ENCODE measurements around the gene LMBRD1. TPM values are rescaled to one million over a fixed set of nuclear protein-coding genes. Genes with fewer than 3 reads are reported as not detected.
"Not testable (repeated sequence)": the region's sequence is repeated elsewhere in the genome, so short reads cannot be mapped to it uniquely, and the experiment has no call there.

The LMBRD1 gene
- total and polyA plus RNA-seq, 2 donors from 2014 or later: 91.3 to 102 TPM

DNA sequence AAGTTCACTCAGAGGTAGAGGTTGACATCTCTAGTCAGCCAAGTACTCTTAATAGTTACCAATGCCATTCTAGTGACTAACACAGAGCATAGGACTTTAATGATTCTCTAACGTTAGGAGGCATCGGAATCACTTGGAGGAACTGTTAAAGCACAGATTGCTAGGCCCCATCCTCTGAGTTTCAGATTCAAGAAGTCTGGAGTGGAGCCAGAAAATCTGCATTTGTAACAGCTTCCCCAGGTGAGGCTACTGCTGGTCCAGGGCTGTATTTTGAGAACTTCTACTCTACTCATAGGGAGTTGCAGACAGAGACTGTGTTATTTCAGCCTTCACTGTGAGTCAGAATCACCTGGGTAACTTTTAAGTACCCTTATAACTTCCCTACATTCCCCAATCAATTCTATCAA is 5.7 kb downstream of the LMBRD1 start:
- Histone ChIP-seq H3K9ac (ENCODE audit: low read length in 3 of 3) (no peak overlapping the region), H3K36me3 (ENCODE audit: control insufficient read depth in 2 of 3, insufficient read depth in 3 of 3, low read length in 3 of 3) (peaks cover 0 to 6% (median 0%) of the 10 kb centered on the region in 3 donors), H3K27me3 (ENCODE audit: control insufficient read depth, insufficient read depth, low read length) (no peaks in the 10 kb centered on the region), H3K27ac (ENCODE audit: low read depth in 2 of 2, low read length in 2 of 2) (peak overlapping the region in 1 of 2 donors; percentile 18), H3K4me1 (ENCODE audit: control insufficient read depth in 2 of 3, insufficient read depth in 2 of 3, low read depth in 1 of 3, low read length in 3 of 3) (peaks cover 0 to 23% (median 7%) of the 10 kb centered on the region in 3 donors), H3K9me3 (ENCODE audit: control insufficient read depth in 2 of 3, insufficient read depth in 1 of 3, low read length in 3 of 3) (no peaks in the 10 kb centered on the region), H3K4me3 (ENCODE audit: low read length in 3 of 3) (peak overlapping the region in 1 of 3 donors; percentile 5)
- intact Hi-C loops (cut with DNase I): no loop called here
- no peak for FAIRE-seq
- no peak for TF ChIP-seq CTCF (IDR thresholded peaks at IDR 0.05; ENCODE audit: borderline replicate concordance, extremely low read depth, insufficient read depth)
- DNase-seq: peak in 2 of 5 donors; percentile 21 to 32

GRCh38 chr6:69790629-69791028 is 6.2 kb downstream of the LMBRD1 start:
- intact Hi-C loops (cut with DNase I): no loop called here
- Histone ChIP-seq H3K4me1 (ENCODE audit: control insufficient read depth in 2 of 3, insufficient read depth in 2 of 3, low read depth in 1 of 3, low read length in 3 of 3) (peaks cover 0 to 23% (median 7%) of the 10 kb centered on the region in 3 donors), H3K9me3 (ENCODE audit: control insufficient read depth in 2 of 3, insufficient read depth in 1 of 3, low read length in 3 of 3) (no peaks in the 10 kb centered on the region), H3K27me3 (ENCODE audit: control insufficient read depth, insufficient read depth, low read length) (no peaks in the 10 kb centered on the region), H3K9ac (ENCODE audit: low read length in 3 of 3) (no peak overlapping the region), H3K36me3 (ENCODE audit: control insufficient read depth in 2 of 3, insufficient read depth in 3 of 3, low read length in 3 of 3) (peaks cover 0 to 6% (median 0%) of the 10 kb centered on the region in 3 donors), H3K27ac (ENCODE audit: low read depth in 2 of 2, low read length in 2 of 2) (no peak overlapping the region), H3K4me3 (ENCODE audit: low read length in 3 of 3) (peak overlapping the region in 1 of 3 donors; percentile 22)
- DNase-seq: no peak
- no peak for TF ChIP-seq CTCF (IDR thresholded peaks at IDR 0.05; ENCODE audit: borderline replicate concordance, extremely low read depth, insufficient read depth)
- peak; percentile 47 for FAIRE-seq

- H3K27me3 ChIP-seq (ENCODE audit: control insufficient read depth, insufficient read depth, low read length): no peaks in the 10 kb centered on the region
- no peak overlapping the region for H3K27ac ChIP-seq (ENCODE audit: low read depth in 2 of 2, low read length in 2 of 2)
- no peak for DNase-seq
- no peaks in the 10 kb centered on the region for H3K9me3 ChIP-seq (ENCODE audit: control insufficient read depth in 2 of 3, insufficient read depth in 1 of 3, low read length in 3 of 3)
- H3K4me1 ChIP-seq (ENCODE audit: control insufficient read depth in 2 of 3, insufficient read depth in 2 of 3, low read depth in 1 of 3, low read length in 3 of 3): peaks cover 0 to 23% (median 7%) of the 10 kb centered on the region in 3 donors
- TF ChIP-seq CTCF (IDR thresholded peaks at IDR 0.05; ENCODE audit: borderline replicate concordance, extremely low read depth, insufficient read depth): no peak
- H3K36me3 ChIP-seq (ENCODE audit: control insufficient read depth in 2 of 3, insufficient read depth in 3 of 3, low read length in 3 of 3): peaks cover 0 to 6% (median 0%) of the 10 kb centered on the region in 3 donors
- intact Hi-C loops (cut with DNase I): no loop called here
- FAIRE-seq: no peak
- H3K4me3 ChIP-seq (ENCODE audit: low read length in 3 of 3): no peak overlapping the region
- H3K9ac ChIP-seq (ENCODE audit: low read length in 3 of 3): no peak overlapping the region
Measured at GRCh38 chr6:69789578-69789977, 7.2 kb downstream of the LMBRD1 start.

- intact Hi-C loops (cut with DNase I); FAIRE-seq; H3K9me3 ChIP-seq (ENCODE audit: control insufficient read depth in 2 of 3, insufficient read depth in 1 of 3, low read length in 3 of 3); H3K27me3 ChIP-seq (ENCODE audit: control insufficient read depth, insufficient read depth, low read length); H3K4me3 ChIP-seq (ENCODE audit: low read length in 3 of 3); H3K36me3 ChIP-seq (ENCODE audit: control insufficient read depth in 2 of 3, insufficient read depth in 3 of 3, low read length in 3 of 3); DNase-seq; H3K9ac ChIP-seq (ENCODE audit: low read length in 3 of 3); H3K27ac ChIP-seq (ENCODE audit: low read depth in 2 of 2, low read length in 2 of 2): not testable (repeated sequence)
- peaks cover 0 to 27% (median 7%) of the 10 kb centered on the region in 3 donors for H3K4me1 ChIP-seq (ENCODE audit: control insufficient read depth in 2 of 3, insufficient read depth in 2 of 3, low read depth in 1 of 3, low read length in 3 of 3)
Measured at GRCh38 chr6:69787436-69787835, 9.4 kb downstream of the LMBRD1 start.
